Tibial nerve (tissue), 4 donors: Measurements from ENCODE around the gene ATP6AP2. TPM values are rescaled to one million over a fixed set of nuclear protein-coding genes. Genes with fewer than 3 reads are reported as not detected.
"Not testable (repeated sequence)": the region's sequence is repeated elsewhere in the genome, so short reads cannot be mapped to it uniquely, and the experiment has no call there.

Experiments
- DNase-seq, 2 donors: peaks; one replicate each; pipeline ENCODE4 v3.0.0-alpha.2; 2019; ENCODE audit warnings: low spot score in 2 of 2
- H3K27ac ChIP-seq, 4 donors: fragments of 200-600 bp; sonication (generic) in 3 of 4; one replicate each; pipeline ENCODE4 v1.5.1; 2017 to 2019; ENCODE audit warnings: mild to moderate bottlenecking in 1 of 4
- H3K27me3 ChIP-seq, 2 donors: fragments of 200-600 bp; sonication (generic) in 1 of 2; one replicate each; pipeline versions ENCODE4 v1.5.1 to v1.6.0; 2017 to 2019
- H3K36me3 ChIP-seq, 3 donors: fragments of 200-600 bp; sonication (generic); one replicate each; pipeline ENCODE4 v1.5.1; 2018 to 2019
- H3K4me1 ChIP-seq, 4 donors: fragments of 200-600 bp; sonication (generic) in 3 of 4; one replicate each; pipeline ENCODE4 v1.5.1; 2017 to 2019
- H3K4me3 ChIP-seq, 4 donors: fragments of 200-600 bp; sonication (generic) in 3 of 4; one replicate each; pipeline ENCODE4 v1.5.1; 2017 to 2019; ENCODE audit warnings: mild to moderate bottlenecking in 1 of 4, moderate library complexity in 1 of 4
- H3K9me3 ChIP-seq, 4 donors: fragments of 200-600 bp; sonication (generic) in 3 of 4; one replicate each; pipeline ENCODE4 v1.5.1; 2017 to 2019
- CTCF ChIP-seq, 5 experiments: fragments of 200-600 bp in 3 of 5; fragments of 450-650 bp in 2 of 5; sonication (generic) in 3 of 5; IDR thresholded peaks; one replicate each; pipeline ENCODE4 v1.5.1; 2016 to 2019; ENCODE audit warnings: antibody characterized with exemption in 5 of 5, mild to moderate bottlenecking in 3 of 5, moderate library complexity in 2 of 5
- EP300 ChIP-seq, 2 donors: sonication (generic); formaldehyde crosslinking; IDR thresholded peaks; one replicate each; pipeline ENCODE4 v1.6.1; 2017; ENCODE audit warnings: antibody characterized with exemption in 2 of 2, mild to moderate bottlenecking in 1 of 2
- POLR2A ChIP-seq, 2 donors: fragments of 450-650 bp; IDR thresholded peaks; one replicate each; pipeline ENCODE4 v1.6.1; 2017; ENCODE audit warnings: antibody characterized with exemption in 2 of 2, mild to moderate bottlenecking in 2 of 2, moderate library complexity in 2 of 2
- WGBS, 2 donors: methylation state at CpG; one replicate each; pipeline ENCODE4 v1.1.5; 2018; 5-methylcytosine and 5-hydroxymethylcytosine counted together
- total RNA-seq, 4 donors: library from RNA; depleted of rRNA; stranded (reverse); fragments of >200 nt; gene quantifications; one replicate each; pipeline ENCODE4 v1.1.0, GENCODE V29; 2016

Gene ATP6AP2
- total RNA-seq, 4 donors from 2014 or later, result 86.4 to 106 (median 89.5) TPM

- H3K27ac ChIP-seq, result no peak overlapping the region
- WGBS, 2 donors, result 64 to 74% methylated on average over 2 of the region's 2 CpGs
- no peaks in the 10 kb centered on the region for H3K9me3 ChIP-seq
- no peaks in the 10 kb centered on the region for H3K36me3 ChIP-seq
- H3K4me3 ChIP-seq, result no peak overlapping the region
- no peak for DNase-seq
- no peak for TF ChIP-seq CTCF (IDR thresholded peaks at IDR 0.05)
- no peak for TF ChIP-seq EP300 (IDR thresholded peaks at IDR 0.05)
- no peak for TF ChIP-seq POLR2A (IDR thresholded peaks at IDR 0.05)
- H3K27me3 ChIP-seq, result peaks cover 0 to 13% of the 10 kb centered on the region in 2 donors
- peaks cover 0 to 30% (median 3%) of the 10 kb centered on the region in 4 donors for H3K4me1 ChIP-seq
These were observed 2.0 kb downstream of the ATP6AP2 start for GRCh38 chrX:40582811-40583210.

- peaks cover 0 to 19% (median 0%) of the 10 kb centered on the region in 4 donors for H3K4me1 ChIP-seq
- not testable (repeated sequence) for DNase-seq, H3K9me3 ChIP-seq, H3K4me3 ChIP-seq, H3K27ac ChIP-seq, H3K27me3 ChIP-seq
- WGBS, 2 donors, result 33 to 47% methylated on average over 1 of the region's 1 CpG
- peaks cover 0 to 28% (median 0%) of the 10 kb centered on the region in 3 donors for H3K36me3 ChIP-seq
These were observed 6.9 kb downstream of the ATP6AP2 start for GRCh38 chrX:40587623-40588022.

- DNase-seq, result not testable (repeated sequence)
- WGBS, 2 donors, result 91% methylated on average over 6 of the region's 6 CpGs
These were observed 9.0 kb downstream of the ATP6AP2 start for GRCh38 chrX:40589616-40590321.

GRCh38 chrX:40603446-40603845 lies 22.7 kb downstream of the ATP6AP2 start:
- Histone ChIP-seq H3K4me3 (no peak overlapping the region), H3K9me3 (no peaks in the 10 kb centered on the region), H3K27me3 (peaks cover 0 to 21% of the 10 kb centered on the region in 2 donors), H3K4me1 (no peaks in the 10 kb centered on the region), H3K27ac (no peak overlapping the region), H3K36me3 (peaks cover 0 to 52% (median 0%) of the 10 kb centered on the region in 3 donors)
- no peak for DNase-seq
- WGBS, 2 donors, result 89 to 96% methylated on average over 6 of the region's 6 CpGs
- TF ChIP-seq CTCF (IDR thresholded peaks at IDR 0.05) (no peak), POLR2A (IDR thresholded peaks at IDR 0.05) (no peak), EP300 (IDR thresholded peaks at IDR 0.05) (no peak)

More at GRCh38 chrX:40589616-40590321, 9.0 kb downstream of the ATP6AP2 start:
- peaks cover 0 to 47% (median 4%) of the 10 kb centered on the region in 3 donors for H3K36me3 ChIP-seq
- not testable (repeated sequence) for H3K9me3 ChIP-seq, H3K27ac ChIP-seq, H3K27me3 ChIP-seq, H3K4me1 ChIP-seq, H3K4me3 ChIP-seq

GRCh38 chrX:40607381-40607780 lies 26.6 kb downstream of the ATP6AP2 start:
- Histone ChIP-seq H3K36me3 (peaks cover 0 to 20% (median 0%) of the 10 kb centered on the region in 3 donors), H3K27ac (no peak overlapping the region), H3K4me3 (no peak overlapping the region), H3K27me3 (peaks cover 0 to 23% of the 10 kb centered on the region in 2 donors), H3K9me3 (no peaks in the 10 kb centered on the region), H3K4me1 (no peaks in the 10 kb centered on the region)
- no peak for DNase-seq
- TF ChIP-seq EP300 (IDR thresholded peaks at IDR 0.05) (no peak), POLR2A (IDR thresholded peaks at IDR 0.05) (no peak), CTCF (IDR thresholded peaks at IDR 0.05) (no peak)
- 70 to 78% methylated on average over 3 of the region's 3 CpGs for WGBS, 2 donors

DNA sequence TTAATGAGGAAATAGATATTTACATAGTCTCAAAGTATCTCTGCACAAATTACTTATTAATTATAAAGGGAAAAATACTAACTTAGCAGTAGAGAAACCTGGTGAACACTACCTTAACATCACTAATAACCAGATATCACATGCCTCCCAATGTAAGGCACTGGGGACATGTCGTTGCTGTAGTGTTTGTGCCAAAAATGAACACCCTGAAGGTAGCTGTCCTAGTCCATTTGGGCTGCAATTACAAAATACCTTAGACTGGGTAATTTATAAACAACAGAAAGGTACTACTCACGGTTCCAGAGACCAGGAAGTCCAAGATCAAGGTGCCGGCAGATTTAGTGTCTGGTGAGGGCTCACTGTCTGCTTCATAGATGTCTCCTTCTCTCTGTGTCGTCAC lies 31.7 kb downstream of the ATP6AP2 start:
- 60 to 67% methylated on average over 4 of the region's 4 CpGs for WGBS, 2 donors

More for the DNA sequence above, 31.7 kb downstream of the ATP6AP2 start:
- no peaks in the 10 kb centered on the region for H3K4me1 ChIP-seq
- DNase-seq, result no peak
- no peaks in the 10 kb centered on the region for H3K9me3 ChIP-seq
- peaks cover 0 to 13% of the 10 kb centered on the region in 2 donors for H3K27me3 ChIP-seq
- no peak overlapping the region for H3K27ac ChIP-seq
- no peak for TF ChIP-seq EP300 (IDR thresholded peaks at IDR 0.05)
- TF ChIP-seq POLR2A (IDR thresholded peaks at IDR 0.05), result no peak
- TF ChIP-seq CTCF (IDR thresholded peaks at IDR 0.05), result no peak
- H3K4me3 ChIP-seq, result no peak overlapping the region
- no peaks in the 10 kb centered on the region for H3K36me3 ChIP-seq
